ENCODE measurements around the gene WDR89. TPM values are rescaled to one million over a fixed set of nuclear protein-coding genes. Genes with fewer than 3 reads are reported as not detected.
"Not testable (repeated sequence)": the region's sequence is repeated elsewhere in the genome, so short reads cannot be mapped to it uniquely, and the experiment has no call there.

Gene WDR89
- total RNA-seq, 1 donor from 2014 or later: 11.7 TPM

GRCh38 chr14:63662776-63663175 is 21.1 kb upstream of the WDR89 start:
- no peak for TF ChIP-seq CTCF (IDR thresholded peaks at IDR 0.05)
- Mint-ChIP-seq H3K27ac (ENCODE audit: unreplicated experiment) (no peak overlapping the region), H3K9me3 (ENCODE audit: low read depth) (no peaks in the 10 kb centered on the region), H3K4me1 (ENCODE audit: low read depth) (no peaks in the 10 kb centered on the region), H3K4me3 (ENCODE audit: unreplicated experiment) (no peak overlapping the region), H3K27me3 (ENCODE audit: low read depth) (no peaks in the 10 kb centered on the region), H3K36me3 (ENCODE audit: low read depth) (no peaks in the 10 kb centered on the region)
- DNase-seq (ENCODE audit: low spot score): no peak

- not testable (repeated sequence) for H3K36me3 Mint-ChIP-seq (ENCODE audit: low read depth); H3K27ac Mint-ChIP-seq (ENCODE audit: unreplicated experiment); DNase-seq (ENCODE audit: low spot score); H3K27me3 Mint-ChIP-seq (ENCODE audit: low read depth); H3K4me3 Mint-ChIP-seq (ENCODE audit: unreplicated experiment); H3K9me3 Mint-ChIP-seq (ENCODE audit: low read depth); H3K4me1 Mint-ChIP-seq (ENCODE audit: low read depth)
These were observed 20.2 kb upstream of the WDR89 start for GRCh38 chr14:63661881-63662280.

GRCh38 chr14:63659726-63660125 is 18.1 kb upstream of the WDR89 start:
- H3K4me3 Mint-ChIP-seq (ENCODE audit: unreplicated experiment): no peak overlapping the region
- TF ChIP-seq CTCF (IDR thresholded peaks at IDR 0.05): no peak
- H3K9me3 Mint-ChIP-seq (ENCODE audit: low read depth): no peaks in the 10 kb centered on the region
- H3K27me3 Mint-ChIP-seq (ENCODE audit: low read depth): no peaks in the 10 kb centered on the region
- no peaks in the 10 kb centered on the region for H3K4me1 Mint-ChIP-seq (ENCODE audit: low read depth)
- no peak overlapping the region for H3K27ac Mint-ChIP-seq (ENCODE audit: unreplicated experiment)
- no peak for DNase-seq (ENCODE audit: low spot score)
- no peaks in the 10 kb centered on the region for H3K36me3 Mint-ChIP-seq (ENCODE audit: low read depth)

- no peak for TF ChIP-seq CTCF (IDR thresholded peaks at IDR 0.05)
- Mint-ChIP-seq H3K27me3 (ENCODE audit: low read depth) (no peaks in the 10 kb centered on the region), H3K36me3 (ENCODE audit: low read depth) (no peaks in the 10 kb centered on the region), H3K4me1 (ENCODE audit: low read depth) (peaks cover 4% of the 10 kb centered on the region), H3K9me3 (ENCODE audit: low read depth) (no peaks in the 10 kb centered on the region), H3K4me3 (ENCODE audit: unreplicated experiment) (no peak overlapping the region), H3K27ac (ENCODE audit: unreplicated experiment) (no peak overlapping the region)
- no peak for DNase-seq (ENCODE audit: low spot score)
These were observed 14.5 kb upstream of the WDR89 start for GRCh38 chr14:63656194-63656593.

- no peak for DNase-seq (ENCODE audit: low spot score)
- Mint-ChIP-seq H3K27me3 (ENCODE audit: low read depth) (no peaks in the 10 kb centered on the region), H3K9me3 (ENCODE audit: low read depth) (no peaks in the 10 kb centered on the region), H3K4me3 (ENCODE audit: unreplicated experiment) (no peak overlapping the region), H3K27ac (ENCODE audit: unreplicated experiment) (no peak overlapping the region), H3K36me3 (ENCODE audit: low read depth) (no peaks in the 10 kb centered on the region), H3K4me1 (ENCODE audit: low read depth) (peaks cover 11% of the 10 kb centered on the region)
- TF ChIP-seq CTCF (IDR thresholded peaks at IDR 0.05): no peak
These were observed 13.3 kb upstream of the WDR89 start for GRCh38 chr14:63654936-63655335.

- H3K27me3 Mint-ChIP-seq (ENCODE audit: low read depth): no peaks in the 10 kb centered on the region
- no peak overlapping the region for H3K4me3 Mint-ChIP-seq (ENCODE audit: unreplicated experiment)
- TF ChIP-seq CTCF (IDR thresholded peaks at IDR 0.05): no peak
- peaks cover 12% of the 10 kb centered on the region for H3K4me1 Mint-ChIP-seq (ENCODE audit: low read depth)
- H3K36me3 Mint-ChIP-seq (ENCODE audit: low read depth): no peaks in the 10 kb centered on the region
- no peaks in the 10 kb centered on the region for H3K9me3 Mint-ChIP-seq (ENCODE audit: low read depth)
- no peak for DNase-seq (ENCODE audit: low spot score)
- H3K27ac Mint-ChIP-seq (ENCODE audit: unreplicated experiment): no peak overlapping the region
These were observed 12.7 kb upstream of the WDR89 start for GRCh38 chr14:63654346-63654745.
